Measurements from ENCODE around the gene ATOSA.
A peak's percentile ranks its signal among the peaks of the same experiment; 100 is the strongest.

Gene ATOSA

DNA sequence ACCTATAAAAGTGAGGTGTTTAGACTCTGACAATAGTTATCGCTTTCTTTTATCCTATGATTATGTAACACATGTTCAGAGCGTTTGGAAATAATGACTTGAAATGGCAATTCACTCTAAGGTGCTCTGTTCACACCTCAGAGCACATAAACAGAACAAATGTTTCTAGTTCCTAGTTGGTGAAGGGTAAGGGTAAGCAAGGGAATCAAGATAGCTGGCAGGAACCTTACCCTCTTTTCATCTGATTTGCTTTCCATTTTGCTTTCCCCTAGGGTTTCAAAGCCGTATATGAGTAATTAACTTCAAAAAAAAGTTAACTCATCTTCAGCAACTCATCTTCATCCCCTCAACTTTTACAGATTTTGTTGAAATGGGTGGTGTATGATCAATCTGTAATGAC, 2.3 kb upstream of the ATOSA start:
- no peak for DNase-seq

DNA sequence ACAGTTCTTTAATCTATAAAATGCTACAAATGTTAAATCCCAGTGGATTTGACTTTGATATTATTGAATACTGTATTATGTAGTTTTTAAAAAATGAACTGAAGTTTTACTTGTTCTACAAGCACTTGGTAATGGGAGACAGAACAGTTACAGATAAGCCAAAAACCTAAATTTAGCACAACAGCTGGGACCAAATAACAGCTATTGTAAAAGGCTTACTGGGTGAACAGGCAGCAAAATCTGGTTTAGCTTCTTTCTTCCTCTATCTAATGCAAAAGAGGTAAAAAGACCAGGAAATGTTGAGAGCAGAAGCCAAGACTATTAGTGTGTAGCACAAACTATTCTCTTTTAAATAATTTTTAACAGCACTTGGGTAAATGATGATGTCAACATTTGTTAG, 1.6 kb upstream of the ATOSA start:
- DNase-seq: no peak

DNA sequence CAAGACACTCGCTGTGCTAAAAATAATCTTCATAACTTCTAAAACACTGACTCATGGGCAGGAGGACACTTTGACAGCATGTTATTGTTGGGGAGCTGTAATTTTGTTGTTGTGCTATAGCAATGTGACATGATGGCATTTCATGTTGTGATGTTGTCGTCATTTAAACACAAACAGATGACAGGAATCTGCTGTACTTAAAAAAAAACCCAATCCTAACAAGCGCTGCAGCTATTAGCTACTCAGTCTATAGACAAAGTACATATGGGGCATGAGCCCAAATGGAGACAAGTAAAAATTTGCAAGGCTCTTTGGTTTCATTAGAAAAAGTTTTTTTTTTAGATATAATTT, 828 bp upstream of the ATOSA start:
- DNase-seq: no peak

DNA sequence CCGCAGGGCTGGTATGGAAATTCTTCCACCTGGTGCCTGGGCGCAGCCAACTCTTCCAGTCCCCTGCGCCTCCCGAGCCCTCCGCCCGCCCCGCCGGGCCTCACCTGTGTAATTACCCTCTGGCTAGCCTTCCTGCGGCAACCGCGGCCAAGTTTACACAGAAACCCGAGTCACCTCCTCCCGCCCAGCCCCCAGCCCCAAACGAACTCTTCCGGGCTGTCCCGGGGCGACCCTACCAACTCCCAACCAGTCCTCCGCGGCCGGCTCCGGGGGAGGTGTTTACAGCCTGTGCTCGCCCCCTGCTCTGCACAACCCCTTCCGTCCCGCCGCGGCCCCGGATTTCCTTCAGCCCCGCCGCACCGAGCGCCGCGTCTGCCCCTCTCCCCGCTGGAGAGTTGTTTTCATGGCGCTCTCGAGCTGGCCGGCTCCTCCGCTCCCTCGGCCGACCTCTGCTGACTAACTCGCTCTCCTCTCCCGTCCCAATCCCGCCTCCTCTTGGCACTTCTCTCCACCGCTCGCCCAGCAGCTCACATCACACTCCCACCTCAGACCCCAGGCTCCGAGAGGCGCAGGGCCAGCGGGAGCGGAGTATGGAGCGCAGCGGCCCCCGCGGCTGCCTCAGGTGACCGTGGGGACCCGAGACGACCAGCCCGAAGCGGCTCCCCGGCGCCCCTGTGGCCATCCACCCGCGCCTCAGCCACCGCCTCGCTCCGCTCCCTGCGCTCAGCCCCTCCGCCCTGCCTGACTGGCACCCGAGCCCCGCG, 538 bp downstream of the ATOSA start:
- peak; percentile 63 to 78 (median 63) for DNase-seq

DNA sequence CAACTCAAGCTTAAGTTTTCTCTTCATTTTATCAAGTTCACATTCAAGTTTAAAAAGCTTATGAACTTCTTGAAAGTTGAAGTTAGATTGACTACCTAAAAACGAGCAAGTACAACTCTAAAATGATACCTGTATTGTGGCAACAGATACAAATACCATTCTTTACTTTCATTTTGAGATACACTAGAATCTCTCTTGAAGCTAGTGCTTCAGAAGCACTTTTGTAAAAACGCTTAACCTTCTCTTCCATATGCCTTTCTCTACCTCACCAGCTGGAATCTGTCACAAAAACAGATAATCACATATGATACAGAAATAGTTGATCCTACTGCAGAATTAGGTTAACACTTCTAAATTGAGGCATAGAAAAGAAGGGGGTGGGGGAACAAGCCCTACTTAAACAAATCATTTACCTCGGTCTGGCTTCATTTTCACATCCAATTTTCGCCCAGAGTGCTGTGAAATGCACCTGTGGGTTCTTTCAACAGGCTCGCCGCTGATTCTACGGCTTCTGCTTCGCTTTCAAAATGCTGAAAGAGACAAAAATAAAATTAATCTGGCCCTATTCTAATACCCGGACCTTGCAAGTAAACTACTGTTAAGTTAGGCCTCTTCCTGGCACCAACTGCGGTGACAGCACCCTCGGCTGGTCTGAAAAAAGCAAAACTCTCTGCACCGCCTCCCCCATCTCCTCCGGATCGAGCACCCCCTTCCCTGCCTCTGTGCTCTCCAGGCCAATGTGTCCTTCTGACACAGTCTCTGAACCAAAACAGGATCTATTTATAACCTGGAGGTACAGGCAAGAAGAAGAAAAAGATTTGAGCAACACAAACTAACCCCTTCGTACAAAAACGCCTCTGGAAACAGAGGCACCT, 1.4 kb downstream of the ATOSA start:
- peak; percentile 50 to 66 (median 52) for DNase-seq

DNA sequence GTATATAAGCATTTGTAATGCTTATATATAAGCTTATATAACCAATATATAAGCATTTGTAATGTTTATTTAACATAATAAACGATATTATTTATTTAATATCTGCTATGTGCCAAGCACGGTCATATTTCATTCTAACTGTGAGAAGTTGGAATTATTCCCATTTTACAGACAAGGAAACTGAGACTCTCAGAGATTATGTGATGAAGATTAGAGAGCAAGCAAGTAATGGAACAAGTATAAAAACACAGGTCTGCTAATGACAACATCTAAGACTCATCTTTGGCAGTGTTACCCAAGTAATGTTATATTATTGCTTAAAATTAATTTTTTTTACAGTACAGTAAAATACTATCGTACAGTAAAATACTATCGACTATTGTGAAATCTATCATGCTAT, 4.4 kb downstream of the ATOSA start:
- DNase-seq: no peak

DNA sequence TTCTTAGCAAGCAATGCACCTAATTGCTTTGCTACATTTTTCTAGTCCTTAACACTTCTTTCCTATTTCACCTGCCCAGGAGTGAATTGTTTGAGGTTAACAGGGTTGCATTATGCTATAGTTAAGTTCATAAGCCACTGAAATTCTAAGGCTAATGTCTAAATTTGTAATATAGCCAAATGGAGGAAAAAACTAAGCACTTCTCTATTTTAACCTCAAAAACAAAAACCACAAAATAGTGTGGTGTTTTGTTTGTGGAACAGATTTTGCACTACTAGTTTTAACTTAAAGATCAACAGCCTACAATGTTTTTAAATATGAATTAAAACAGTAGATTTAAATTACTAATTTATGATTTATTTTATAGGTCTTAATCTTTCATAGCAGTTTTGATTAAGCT, 5.5 kb downstream of the ATOSA start:
- no peak for DNase-seq

DNA sequence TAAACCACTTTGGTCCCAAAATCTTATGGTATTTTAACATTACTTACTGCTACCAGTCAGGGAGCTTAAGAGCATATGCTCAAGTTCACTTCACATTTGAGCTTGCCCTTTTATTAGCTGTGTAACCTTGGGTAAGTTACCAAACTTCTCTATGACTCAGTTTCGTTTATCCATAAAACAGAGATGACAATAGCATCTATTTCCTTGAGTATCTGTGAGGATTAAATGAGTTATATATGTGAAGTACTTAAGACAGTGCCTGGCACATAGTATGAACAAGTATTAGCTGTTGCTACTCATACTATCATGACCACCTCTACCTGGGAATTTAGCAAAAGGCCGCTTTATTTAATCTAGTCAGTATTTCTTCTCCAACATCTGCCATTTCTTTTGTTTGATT, 5.9 kb downstream of the ATOSA start:
- peak in 1 of 3 donors; percentile 28 for DNase-seq

DNA sequence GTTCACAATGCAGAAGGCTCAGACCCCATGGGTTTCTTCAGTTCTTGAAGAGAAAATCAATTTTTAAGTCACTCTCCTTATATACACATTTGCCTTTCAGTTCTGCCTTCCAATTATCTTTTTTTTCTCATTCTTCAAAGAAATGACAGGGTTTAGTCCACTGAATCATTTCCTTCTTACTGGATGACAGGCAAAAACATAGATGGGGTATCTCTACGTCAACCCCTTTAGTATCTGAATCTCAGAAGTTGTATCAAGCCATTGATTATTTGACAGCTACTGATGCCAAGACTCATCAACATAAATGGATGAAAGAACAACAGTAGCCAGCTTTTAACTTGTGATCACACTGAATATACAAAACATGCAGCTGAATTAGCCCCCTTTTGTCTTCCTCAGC, 6.5 kb downstream of the ATOSA start:
- DNase-seq: no peak

DNA sequence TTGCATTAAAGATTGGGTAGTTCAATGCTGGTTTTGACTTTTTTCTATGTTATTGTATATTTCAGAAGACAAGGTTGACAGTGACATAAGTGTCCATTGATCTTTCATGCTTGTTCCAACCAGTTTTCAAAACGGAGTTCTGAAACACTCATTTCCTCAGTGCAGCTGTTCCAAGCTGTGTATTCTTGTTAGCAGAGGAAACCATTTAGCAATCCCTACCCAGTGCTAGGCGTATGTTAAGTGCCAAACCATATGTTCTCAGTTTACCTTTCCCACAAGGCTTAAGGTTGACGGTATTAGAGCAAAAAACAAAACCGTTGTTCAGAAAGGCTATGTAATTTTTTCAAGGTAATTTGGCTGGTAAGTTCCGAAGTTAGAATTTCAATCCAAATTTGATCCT, 9.1 kb downstream of the ATOSA start:
- no peak for DNase-seq

DNA sequence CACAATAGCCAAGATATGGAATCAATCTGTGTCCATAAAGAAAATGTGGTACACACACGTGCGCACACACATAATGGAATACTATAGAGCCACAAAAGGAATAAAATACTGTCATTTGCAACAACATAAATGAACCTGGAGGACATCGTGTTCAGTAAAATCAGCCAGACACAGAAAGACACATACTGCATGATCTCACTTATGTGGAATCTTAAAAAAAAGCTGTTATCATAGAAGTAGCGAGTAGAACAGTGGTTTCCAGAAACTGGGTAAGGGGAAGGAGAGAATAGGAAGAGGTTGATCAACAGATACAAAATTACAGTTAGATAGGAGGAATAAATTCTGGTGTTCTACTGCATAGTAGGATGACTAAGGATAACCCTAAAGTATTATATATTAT, 11.1 kb downstream of the ATOSA start:
- no peak for DNase-seq

DNA sequence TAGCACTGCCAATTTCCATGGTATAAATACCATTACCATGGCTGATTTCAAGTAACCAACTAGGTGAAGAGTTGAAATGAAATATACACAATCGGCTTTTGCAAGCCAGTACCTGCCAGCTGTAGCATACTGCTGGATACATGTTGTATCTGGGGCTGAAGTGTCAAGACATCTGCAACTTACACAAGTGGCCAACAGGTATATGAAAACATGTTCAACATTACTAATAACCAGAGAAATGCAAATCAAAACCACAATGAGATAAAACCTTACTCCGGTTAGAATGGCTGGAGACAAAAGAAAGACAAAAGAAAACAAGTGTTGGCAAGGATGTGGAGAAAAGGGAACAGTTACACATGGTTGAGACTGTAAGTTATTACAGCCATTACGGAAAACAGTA, 11.6 kb downstream of the ATOSA start:
- no peak for DNase-seq

DNA sequence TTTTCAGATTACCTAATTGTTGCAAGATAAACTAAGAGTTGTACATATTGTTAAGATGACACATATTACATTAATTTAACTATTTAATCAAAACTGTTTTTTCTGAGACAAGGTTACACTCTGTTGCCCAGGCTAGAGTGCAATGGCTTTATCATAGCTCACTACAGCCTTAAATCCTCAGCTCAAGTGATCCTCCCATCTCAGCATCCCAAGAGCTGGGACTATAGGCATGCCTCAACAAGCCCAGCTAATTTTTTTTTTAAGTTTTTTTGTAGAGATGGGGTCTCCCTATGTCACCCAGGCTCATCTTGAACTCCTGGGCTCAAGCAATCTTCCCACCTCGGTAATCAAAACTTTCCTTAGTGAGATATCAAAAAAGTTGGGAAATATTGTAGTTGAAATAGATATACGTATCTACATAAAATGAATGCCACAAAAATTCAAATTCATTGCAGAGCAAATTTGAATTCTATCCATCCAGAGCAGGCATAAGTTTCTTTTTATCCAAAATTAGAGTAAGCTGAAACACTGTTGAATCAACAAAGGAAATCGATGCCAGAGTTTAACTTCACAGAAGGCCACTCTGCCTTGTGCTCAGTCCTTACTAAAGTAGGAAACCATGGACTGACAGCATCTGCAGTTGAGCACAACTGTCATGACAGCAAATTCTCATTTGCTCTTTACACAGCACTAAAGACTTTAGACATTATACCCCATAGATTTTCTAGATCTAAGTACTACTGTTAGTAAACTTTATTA, 15.5 kb downstream of the ATOSA start:
- no peak for DNase-seq

DNA sequence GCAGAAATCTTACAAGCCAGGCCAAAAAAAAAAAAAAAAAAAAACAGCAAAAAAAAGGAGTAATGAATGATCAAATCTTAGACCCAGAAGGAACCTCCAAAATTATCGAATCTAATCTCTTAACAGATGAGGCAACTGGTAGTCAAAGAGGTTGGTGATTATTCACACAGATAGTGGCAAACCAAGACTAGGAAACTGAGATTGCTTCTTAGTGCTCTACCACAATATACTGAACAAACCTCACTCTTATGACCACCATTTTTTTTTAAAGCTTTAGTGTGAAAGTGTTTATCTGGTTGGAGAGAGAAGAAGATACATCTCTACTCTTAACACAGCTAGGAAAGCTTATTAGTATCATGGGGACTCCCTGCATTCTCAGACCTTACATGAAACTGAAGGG, 17.3 kb downstream of the ATOSA start:
- no peak for DNase-seq

DNA sequence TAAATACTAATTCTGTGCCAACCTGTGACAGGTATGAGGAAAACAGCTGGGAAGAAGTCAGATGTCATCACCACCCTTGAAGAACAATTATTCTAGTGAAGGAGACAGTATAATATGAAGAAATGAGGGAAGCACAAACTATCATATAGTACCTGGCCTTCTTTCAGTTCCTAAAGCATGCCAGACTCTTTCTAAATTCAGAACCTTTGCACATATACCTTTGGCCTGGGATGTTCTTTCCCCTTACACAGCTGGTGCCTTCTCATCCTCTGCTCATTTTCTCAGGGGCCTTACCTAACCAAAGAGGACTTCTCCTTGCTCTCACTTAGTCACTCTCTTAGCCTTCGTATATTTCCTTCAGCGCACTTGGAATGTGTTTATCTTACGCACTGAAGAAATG, 19.0 kb downstream of the ATOSA start:
- DNase-seq: no peak

DNA sequence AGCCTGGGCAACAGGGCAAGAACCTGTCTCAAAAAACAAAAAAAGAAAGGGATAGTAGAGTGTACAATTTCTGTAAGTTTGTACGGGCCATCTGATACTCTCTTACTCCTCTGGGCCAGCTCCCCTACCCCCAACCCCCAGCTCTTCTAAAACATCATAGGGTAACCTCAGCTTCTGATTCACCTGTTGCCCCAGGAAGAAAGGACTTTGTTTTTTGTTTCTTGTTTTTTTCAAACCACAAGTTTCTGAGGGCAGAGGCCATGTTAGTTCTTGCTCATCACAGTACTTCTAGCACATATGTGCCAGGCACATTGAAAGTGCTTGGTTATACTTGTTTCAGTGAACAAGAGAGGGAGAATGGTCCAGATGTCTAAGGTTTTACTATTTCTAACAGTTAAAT, 20.2 kb downstream of the ATOSA start:
- DNase-seq: no peak

DNA sequence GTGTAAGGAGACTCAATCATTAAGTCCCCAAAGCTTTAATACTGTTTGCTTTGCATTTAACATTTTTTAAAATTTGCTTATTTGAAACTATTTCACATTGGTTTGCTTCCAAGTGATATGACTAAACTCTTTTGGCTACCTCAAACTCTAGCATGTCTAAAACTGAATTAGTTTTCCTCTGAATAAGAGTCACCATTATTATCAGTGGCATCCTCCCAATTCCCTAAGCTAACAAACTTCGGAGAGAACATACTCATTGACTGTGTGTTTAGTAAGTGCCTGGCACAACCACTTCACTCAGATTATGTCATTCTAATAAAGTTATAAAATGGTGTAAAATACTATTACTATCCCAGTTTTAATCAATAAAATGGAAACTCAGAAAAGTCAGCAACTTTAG, 21.9 kb downstream of the ATOSA start:
- DNase-seq: no peak

DNA sequence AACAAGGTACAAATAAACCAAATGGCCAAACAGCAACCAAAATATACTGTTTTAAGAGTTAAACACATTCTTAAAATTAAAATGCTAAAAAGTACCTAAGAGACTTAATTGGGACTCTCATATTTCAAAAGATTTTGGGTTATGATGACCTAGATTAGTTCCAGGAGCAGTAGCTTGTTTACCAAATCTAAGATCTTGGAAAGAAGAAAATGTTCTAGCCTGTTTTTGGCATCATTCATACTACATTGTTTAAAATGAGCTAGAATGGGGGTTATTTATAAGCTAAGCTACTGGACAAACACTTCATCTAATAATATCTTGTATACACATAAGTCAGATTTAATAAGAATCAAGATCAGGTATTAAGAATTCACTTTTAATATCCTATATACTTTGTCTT, 22.8 kb downstream of the ATOSA start:
- DNase-seq: no peak

DNA sequence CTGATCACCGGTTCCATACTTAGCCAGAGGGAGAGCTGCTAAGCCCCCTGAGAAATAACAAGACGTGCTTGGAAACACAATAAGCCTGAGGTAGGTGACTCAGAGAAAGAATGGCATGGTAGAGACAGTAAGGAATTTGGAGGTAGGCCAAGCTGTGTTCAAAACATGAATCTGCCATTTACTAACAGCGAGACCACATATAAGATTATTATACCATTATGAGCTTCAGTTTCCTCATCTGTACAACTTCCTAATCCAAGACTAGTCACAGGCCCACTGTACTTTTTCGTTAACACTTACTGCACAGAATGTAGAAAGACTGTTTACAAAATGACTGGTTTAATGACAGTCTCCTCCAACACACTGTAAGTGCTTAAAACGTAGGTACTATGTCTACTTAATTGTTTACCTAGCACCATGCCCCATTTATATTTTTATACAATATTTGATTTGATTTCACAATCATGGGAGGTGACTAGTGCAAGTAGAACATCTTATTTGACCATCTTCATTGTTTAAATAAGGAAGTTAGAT, 25.7 kb downstream of the ATOSA start:
- DNase-seq: no peak

DNA sequence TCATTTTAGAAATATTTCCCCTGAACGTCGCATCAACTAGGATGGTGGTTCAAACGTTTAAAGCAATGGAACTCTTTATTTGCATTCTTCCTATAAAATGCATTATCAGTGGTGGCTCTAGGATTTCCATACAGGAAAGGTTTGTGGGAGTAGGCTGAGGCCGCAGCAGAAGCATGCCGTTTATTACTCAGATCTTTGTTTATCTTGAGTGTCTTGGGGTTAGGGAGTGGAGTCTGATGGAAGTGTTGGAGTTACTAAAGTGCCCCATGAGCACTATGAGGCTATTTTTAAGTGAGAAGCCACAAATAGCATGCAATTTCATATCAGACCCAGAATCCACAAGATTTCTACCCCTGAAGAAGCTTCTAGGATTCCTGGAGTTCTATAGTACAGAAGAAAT, 26.2 kb downstream of the ATOSA start:
- no peak for DNase-seq

DNA sequence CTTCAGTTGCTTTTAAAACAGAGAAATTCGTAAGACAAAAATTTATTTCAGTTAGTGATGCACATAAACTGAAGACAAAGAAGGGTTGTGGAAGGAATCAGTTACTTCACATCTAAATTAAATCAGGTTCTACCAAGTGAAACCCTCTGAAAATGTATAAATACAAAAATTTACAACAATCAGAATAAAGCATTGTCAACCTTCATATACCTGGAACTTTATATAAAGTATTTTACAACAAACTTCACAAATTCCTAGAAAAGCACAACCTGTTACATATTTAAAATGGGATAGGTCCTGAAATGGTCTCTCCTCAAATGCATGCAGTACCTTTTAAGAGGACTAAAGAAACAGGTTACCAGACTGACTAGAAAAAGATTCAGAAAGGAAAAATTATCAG, 26.9 kb downstream of the ATOSA start:
- DNase-seq: no peak

DNA sequence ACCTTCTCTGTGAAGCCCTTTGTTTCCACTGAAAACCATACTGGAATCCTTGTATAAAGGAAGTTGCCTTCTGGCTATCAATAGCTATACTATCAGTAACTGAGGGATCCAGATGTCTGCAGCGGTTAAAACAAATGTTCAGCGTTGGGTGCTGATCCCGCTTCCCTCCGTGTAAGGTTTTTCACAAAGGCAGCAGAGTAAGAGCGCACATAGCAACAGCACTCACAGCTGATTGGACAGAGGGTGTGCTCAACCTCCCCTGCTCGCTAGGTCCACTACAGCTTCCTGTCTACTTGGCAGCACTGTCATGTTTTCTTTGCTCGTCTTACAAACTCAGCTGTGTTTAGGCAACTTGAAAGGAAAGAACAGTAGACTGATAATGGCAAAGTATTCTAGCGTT, 27.3 kb downstream of the ATOSA start:
- peak; percentile 13 to 50 (median 29) for DNase-seq

DNA sequence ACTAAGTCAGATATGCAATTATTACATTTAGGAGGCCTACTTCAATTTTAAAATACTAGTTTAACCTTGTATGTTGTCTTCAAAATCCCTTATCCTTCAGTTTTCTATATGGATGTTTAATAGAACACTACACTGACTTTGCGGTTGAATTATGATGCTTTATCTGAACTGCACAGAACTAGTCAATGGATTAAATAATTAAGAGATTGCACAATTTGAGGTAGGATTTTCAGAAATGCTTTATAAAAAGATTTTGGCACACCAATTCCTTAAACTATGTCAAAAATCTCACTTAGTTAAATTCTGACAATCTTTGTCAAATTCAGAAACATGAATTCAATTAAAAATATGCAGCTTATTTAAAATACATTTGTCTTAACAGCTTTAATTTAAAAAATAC, 28.1 kb downstream of the ATOSA start:
- DNase-seq: no peak

DNA sequence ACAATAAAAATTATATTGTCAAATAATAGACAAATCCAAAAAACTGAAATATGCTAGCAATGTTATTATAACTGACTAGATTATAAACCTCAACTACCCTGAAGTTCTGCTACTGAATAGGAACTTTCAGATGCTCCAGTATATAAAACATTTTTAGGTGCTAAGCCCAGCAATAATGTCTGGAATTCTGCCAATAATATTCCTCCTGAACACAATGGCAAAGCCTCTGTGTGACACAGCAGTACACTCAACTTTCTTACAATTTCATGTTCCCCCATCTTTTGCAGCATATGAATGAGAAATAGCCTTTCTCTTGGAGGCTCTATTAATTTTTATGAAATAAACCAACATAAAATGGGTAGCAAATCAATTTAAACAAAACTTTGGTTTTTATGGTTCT, 29.5 kb downstream of the ATOSA start:
- no peak for DNase-seq

Measured in suppressor macrophage treated with lipopolysaccharide for 1 hour (primary cell).